C4-2B (cell line): ENCODE data around the gene STX18.

Experiments used
- ZFX ChIP-seq: fragments of 450-650 bp; IDR thresholded peaks from 2 replicates; pipeline ENCODE4 v1.6.1; 2017
- TF ChIP-seq, protein P1 (sequence below): fragments of 450-650 bp; conservative IDR thresholded peaks from 2 replicates; pipeline ENCODE4 v1.5.1; 2017; ENCODE audit warnings: mild to moderate bottlenecking

DNA sequence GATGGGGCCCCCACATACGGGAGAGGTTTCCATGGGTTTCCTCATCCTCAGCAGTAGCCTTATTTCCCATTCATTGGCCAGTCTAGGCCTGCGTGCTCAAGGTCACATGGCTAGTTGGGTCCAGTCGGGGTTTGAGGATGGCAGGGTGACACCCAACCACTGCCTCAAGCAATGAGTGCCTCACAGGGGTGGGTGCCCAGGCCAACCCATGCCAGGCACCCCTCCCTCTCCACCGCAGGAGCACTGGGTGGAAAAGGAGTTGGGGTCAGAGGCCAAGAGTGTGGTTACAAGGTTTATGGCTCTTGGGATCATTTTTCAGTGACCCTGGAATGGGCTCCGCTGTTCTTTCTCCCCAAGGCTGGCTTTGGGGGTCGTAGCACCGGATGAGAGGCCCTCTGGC is 151.8 kb downstream of the STX18 start:
- TF ChIP-seq, protein P1, sequence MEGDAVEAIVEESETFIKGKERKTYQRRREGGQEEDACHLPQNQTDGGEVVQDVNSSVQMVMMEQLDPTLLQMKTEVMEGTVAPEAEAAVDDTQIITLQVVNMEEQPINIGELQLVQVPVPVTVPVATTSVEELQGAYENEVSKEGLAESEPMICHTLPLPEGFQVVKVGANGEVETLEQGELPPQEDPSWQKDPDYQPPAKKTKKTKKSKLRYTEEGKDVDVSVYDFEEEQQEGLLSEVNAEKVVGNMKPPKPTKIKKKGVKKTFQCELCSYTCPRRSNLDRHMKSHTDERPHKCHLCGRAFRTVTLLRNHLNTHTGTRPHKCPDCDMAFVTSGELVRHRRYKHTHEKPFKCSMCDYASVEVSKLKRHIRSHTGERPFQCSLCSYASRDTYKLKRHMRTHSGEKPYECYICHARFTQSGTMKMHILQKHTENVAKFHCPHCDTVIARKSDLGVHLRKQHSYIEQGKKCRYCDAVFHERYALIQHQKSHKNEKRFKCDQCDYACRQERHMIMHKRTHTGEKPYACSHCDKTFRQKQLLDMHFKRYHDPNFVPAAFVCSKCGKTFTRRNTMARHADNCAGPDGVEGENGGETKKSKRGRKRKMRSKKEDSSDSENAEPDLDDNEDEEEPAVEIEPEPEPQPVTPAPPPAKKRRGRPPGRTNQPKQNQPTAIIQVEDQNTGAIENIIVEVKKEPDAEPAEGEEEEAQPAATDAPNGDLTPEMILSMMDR, result no peak
- no peak for TF ChIP-seq ZFX
